Hepatic stellate cell (primary cell): Measurements from ENCODE around the gene RPS6KC1.
"Not testable (repeated sequence)": the region's sequence is repeated elsewhere in the genome, so short reads cannot be mapped to it uniquely, and the experiment has no call there.

Experiments
- DNase-seq: peaks from one replicate; pipeline ENCODE4 v3.0.0; 2011; ENCODE audit warnings: low spot score

Gene RPS6KC1

DNA sequence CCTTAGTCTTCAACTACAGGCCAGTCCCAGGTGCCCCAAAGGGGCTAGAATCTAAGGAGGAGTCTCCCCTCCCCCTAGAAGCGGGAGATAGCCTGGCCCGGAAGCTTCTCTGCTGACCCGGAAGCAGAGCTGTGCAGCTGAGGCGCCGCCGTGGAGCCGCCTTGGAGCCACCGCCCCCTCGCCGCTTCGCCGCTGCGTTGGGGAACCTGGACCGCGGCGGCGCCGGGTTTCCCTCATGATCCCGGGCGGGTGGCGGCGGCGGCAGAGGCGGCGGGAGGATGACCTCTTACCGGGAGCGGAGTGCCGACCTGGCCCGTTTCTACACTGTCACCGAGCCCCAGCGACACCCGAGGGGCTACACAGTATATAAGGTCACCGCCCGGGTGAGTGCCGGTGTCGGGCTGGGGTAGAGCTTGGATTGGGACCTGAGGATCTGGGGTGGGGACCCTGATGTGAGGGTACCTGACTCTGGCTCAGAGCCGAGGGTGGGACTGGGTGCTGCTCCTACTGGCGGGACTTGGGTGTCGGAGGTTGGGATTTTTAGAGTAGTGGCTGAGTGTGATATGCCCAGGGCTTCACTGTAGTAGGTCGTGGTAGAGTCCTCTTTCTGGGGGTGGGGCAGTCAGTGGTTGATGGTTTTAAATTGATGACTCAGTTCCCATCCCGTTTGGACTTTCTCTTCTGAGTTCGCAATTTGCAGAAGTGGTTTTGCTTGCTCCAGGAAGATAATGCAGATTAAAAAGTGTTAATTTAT, at the start of gene RPS6KC1:
Gene RPS6KC1 (plus strand): TSS at position 115 of the 754 bp plus-strand sequence. CDS start 164 bp downstream, at position 279.
- peak; percentile 86 for DNase-seq

- DNase-seq, result no peak
Observed at GRCh38 chr1:213003256-213003655, 47.8 kb upstream of the RPS6KC1 start.

- DNase-seq, result no peak
Observed at GRCh38 chr1:213008564-213008963, 42.5 kb upstream of the RPS6KC1 start.

GRCh38 chr1:213014642-213015041, 36.4 kb upstream of the RPS6KC1 start:
- DNase-seq, result no peak

GRCh38 chr1:213015099-213016050, 35.7 kb upstream of the RPS6KC1 start, which contains the start of gene ANGEL2:
TSS of gene ANGEL2 (minus strand) at chr1:213015867. CDS start at chr1:213015671, 196 bp downstream.
- DNase-seq, result peak; percentile 94

- no peak for DNase-seq
Observed at GRCh38 chr1:213017447-213018273, 33.4 kb upstream of the RPS6KC1 start.

DNA sequence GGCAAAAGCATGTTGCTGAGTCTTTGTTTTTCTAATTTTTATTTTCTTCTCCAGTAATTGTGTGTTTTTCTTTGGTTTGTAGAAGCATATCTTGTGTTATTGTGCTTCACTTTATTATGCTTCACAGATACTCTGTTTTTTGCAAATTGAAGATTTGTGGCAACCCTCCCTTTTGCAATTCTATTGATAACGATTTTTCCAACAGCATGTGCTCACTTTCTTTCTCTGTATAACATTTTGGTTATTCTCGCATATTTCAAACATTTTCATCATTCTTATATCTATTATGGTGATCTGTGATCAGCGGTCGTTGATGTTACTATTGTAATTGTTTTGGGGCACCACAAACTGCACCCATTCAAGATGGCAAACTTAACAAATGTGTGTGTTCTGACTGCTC, 31.6 kb upstream of the RPS6KC1 start:
- DNase-seq, result no peak

- DNase-seq, result no peak
Observed at GRCh38 chr1:213020016-213020415, 31.0 kb upstream of the RPS6KC1 start.

DNA sequence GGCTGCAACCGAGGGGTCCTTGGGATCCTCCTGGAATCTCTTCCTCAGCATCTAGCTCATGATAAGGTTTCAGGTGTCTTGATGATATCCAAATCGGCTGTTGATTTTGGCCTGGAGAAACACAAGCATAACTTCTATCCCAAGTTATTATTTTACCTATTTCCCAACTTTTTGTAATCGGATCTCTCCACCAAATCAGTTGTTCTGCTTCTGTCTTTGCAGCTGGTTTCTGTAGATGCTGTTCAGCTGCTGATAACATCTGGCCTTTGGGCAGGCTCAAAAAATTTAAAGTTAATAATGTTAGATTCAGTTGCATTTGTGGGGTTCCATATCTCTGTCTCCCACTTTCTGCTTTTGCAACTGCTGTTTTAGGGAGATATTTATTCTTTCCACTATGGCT, 24.0 kb upstream of the RPS6KC1 start:
- not testable (repeated sequence) for DNase-seq

DNA sequence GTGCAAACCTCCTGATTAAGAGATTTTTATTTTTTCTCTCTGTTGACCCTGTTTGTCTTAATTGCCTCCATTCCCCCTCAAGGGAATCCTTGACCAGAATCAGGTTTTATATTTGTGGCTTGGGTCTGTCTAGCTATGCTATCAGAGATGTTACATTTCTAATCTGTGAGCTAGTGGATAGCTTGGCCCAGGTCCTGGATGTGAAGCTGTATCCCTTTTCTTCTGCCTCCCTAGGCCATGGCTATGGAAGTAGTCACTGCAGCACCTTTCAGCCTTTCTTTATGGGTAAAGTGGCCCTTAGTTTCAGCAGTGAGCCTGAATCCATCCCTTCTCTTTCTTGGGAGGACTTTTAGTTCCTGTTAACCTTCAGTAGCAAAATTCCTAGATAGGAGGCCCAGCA, 18.4 kb upstream of the RPS6KC1 start:
- no peak for DNase-seq

GRCh38 chr1:213034713-213035112, 16.3 kb upstream of the RPS6KC1 start:
- DNase-seq, result no peak

GRCh38 chr1:213035573-213035972, 15.5 kb upstream of the RPS6KC1 start:
- DNase-seq, result no peak

GRCh38 chr1:213041443-213041842, 9.6 kb upstream of the RPS6KC1 start:
- DNase-seq, result no peak

GRCh38 chr1:213045321-213046226, 5.5 kb upstream of the RPS6KC1 start:
- not testable (repeated sequence) for DNase-seq

GRCh38 chr1:213049232-213049631, 1.8 kb upstream of the RPS6KC1 start:
- no peak for DNase-seq

DNA sequence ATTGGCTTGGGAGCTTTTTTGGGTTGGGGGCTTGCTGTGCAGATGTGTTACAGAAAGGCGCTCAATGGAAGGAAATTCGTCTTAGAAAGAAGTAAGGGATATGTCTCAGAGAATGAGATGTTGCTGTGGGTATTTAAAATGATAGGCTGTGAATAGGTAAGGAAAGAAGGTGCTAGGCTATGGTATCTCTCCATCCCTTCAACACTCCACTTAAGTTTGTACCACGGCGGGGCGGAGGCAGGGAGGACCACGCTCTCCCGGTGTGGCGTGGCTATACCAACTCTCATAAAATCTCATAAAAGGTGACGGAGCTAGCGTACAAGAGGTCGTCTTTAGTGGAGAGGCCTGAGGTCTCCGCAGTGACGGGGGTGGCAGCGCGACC, 305 bp upstream of the RPS6KC1 start:
- DNase-seq, result no peak

GRCh38 chr1:213051881-213052202, 801 bp downstream of the RPS6KC1 start:
- peak; percentile 6 for DNase-seq

- DNase-seq, result no peak
Observed at GRCh38 chr1:213053455-213053854, 2.4 kb downstream of the RPS6KC1 start.

GRCh38 chr1:213054142-213054541, 3.1 kb downstream of the RPS6KC1 start:
- DNase-seq, result no peak

DNA sequence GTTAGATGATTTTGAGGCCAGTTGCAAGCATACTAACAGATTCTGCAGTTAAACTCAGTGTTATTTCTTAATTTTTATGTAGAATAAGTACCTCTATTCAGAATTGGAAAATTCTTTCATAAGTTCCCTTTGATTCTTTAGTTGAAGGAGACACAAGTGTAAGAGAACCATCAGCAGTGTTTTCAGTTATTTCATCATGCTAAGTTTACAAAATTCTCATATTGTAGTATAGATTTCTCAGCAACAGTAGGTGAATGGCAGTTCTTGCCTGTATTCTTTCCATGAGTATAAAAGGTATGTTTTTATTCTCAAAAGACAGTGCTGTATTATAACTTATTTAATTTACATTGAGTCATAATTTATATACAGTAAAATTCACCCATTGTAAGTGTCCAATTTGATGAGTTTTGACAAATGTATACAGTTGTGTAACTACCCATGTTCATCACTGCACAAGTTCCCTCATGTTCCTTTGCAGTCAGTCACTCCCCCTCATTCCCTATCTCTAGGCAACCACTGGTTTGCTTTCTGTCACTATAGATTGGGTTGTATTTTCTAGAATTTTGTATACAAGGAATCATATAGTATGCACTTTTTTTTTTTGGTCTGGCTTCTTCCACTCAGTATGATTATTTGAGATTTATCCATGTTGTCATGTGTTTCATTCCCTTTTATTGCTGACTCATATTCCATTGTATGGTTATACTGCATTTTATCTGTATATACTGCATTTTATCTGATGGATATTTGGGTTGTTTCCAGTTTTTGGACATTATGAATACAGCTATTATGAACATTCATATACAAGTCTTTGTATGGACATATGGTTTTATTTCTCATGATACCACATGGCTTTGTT, 3.9 kb downstream of the RPS6KC1 start:
- no peak for DNase-seq
